Esophagus muscularis mucosa (tissue), 4 donors: ENCODE data around the gene ROBO1. TPM values are rescaled to one million over a fixed set of nuclear protein-coding genes. Genes with fewer than 3 reads are reported as not detected.

Experiments
- DNase-seq: peaks from one replicate; pipeline ENCODE4 v3.0.0-alpha.2; 2017; ENCODE audit errors: extremely low spot score
- H3K27ac ChIP-seq, 4 donors: fragments of 200-600 bp; sonication (generic); replicated peaks in 1 of 4; 1 replicate in 3 of 4; 2 replicates in 1 of 4; pipeline ENCODE4 v1.5.1; 2016 to 2019; ENCODE audit warnings: mild to moderate bottlenecking in 1 of 4
- H3K27me3 ChIP-seq, 4 donors: fragments of 200-600 bp; sonication (generic); one replicate each; pipeline versions ENCODE4 v1.5.1 to v1.6.0; 2016 to 2019
- H3K36me3 ChIP-seq, 4 donors: fragments of 200-600 bp; sonication (generic); one replicate each; pipeline ENCODE4 v1.5.1; 2016 to 2019
- H3K4me1 ChIP-seq, 4 donors: fragments of 200-600 bp; sonication (generic); one replicate each; pipeline ENCODE4 v1.5.1; 2016 to 2019
- H3K4me3 ChIP-seq, 4 donors: fragments of 200-600 bp; sonication (generic); 1 replicate in 2 of 4; 2 replicates in 2 of 4; pipeline ENCODE4 v1.5.1; 2016 to 2019; ENCODE audit warnings: mild to moderate bottlenecking in 4 of 4, moderate library complexity in 1 of 4
- H3K9me3 ChIP-seq, 4 donors: fragments of 200-600 bp; sonication (generic); 1 replicate in 3 of 4; 2 replicates in 1 of 4; pipeline ENCODE4 v1.5.1; 2016 to 2019
- EP300 ChIP-seq: sonication (generic); formaldehyde crosslinking; IDR thresholded peaks from one replicate; pipeline ENCODE4 v1.6.1; 2017; ENCODE audit warnings: antibody characterized with exemption
- POLR2A ChIP-seq: fragments of 450-650 bp; IDR thresholded peaks from one replicate; pipeline ENCODE4 v1.6.1; 2017; ENCODE audit warnings: antibody characterized with exemption, moderate library complexity, mild to moderate bottlenecking, low read depth
- POLR2AphosphoS5 ChIP-seq, 2 donors: sonication (generic); formaldehyde crosslinking; IDR thresholded peaks; one replicate each; pipeline ENCODE4 v1.6.1; 2017; ENCODE audit warnings: antibody characterized with exemption in 2 of 2
- WGBS: methylation state at CpG from one replicate; pipeline ENCODE4 v1.1.5; 2018; 5-methylcytosine and 5-hydroxymethylcytosine counted together
- intact Hi-C: fragments of 100-400 bp; cut with DNase I; formaldehyde crosslinking; loops from one replicate; pipeline ENCODE4 v1.15.1; 2023
- total RNA-seq, 4 donors: library from RNA; depleted of rRNA; stranded (reverse); fragments of >200 nt; gene quantifications; one replicate each; pipeline versions ENCODE4 v1.1.0 to v1.2.1, GENCODE V29; 2016
- TF ChIP-seq, protein P1 (sequence below), 3 experiments: fragments of 200-600 bp in 2 of 3; fragments of 450-650 bp in 1 of 3; sonication (generic) in 2 of 3; IDR thresholded peaks; one replicate each; pipeline ENCODE4 v1.5.1; 2017 to 2019; ENCODE audit warnings: antibody characterized with exemption in 3 of 3, mild to moderate bottlenecking in 2 of 3, moderate library complexity in 1 of 3

ROBO1 gene
- total RNA-seq, 4 donors from 2014 or later = 9.6 to 14.2 (median 12.6) TPM

DNA sequence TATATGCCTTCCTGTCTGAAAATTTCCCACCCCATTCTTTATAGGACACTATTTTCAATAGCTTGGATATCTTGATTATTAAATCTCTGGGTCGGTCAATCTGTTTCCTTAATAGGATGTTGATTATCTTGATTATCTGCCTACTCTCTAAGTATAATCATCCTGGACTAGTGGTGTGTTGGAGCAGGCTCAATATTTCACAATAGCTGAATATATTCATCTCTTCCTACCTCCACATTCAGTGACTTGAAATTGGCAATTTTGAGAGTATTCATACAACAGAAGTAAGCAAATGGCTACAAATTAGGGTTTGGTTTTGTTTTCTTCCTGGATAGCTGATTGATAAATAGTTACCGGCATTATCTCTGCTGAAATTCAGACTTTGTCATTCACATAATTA, 1162.6 kb downstream of the ROBO1 start:
- Histone ChIP-seq H3K9me3 (no peaks in the 10 kb centered on the region), H3K4me1 (no peaks in the 10 kb centered on the region), H3K27ac (no peak overlapping the region), H3K36me3 (peaks cover 0 to 6% (median 3%) of the 10 kb centered on the region in 4 donors), H3K4me3 (no peak overlapping the region), H3K27me3 (no peaks in the 10 kb centered on the region)
- intact Hi-C loops = no loop called here
- no peak for DNase-seq
- WGBS = 96% methylated on average over 2 of the region's 2 CpGs
- no peak for TF ChIP-seq EP300

DNA sequence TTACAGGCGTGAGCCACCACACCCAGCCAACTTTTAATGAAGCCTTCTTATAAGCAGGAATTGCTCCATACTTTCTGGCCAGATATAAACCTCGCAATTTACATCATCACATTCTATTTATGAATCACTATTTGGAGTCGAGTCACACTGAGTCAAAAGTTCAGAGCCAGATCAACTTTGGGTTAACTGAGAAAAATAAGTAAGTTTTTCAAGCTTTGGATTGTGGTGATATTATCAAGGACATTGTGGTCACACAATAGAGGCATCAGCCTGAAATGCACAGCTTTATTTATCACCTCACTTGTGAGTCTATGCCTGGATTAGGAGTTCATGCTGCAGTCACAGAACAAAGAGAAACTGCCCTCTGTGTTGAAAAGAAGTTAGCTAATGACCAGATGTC, 1163.5 kb downstream of the ROBO1 start:
- no peak for TF ChIP-seq POLR2A
- no peak for TF ChIP-seq EP300
- TF ChIP-seq, protein P1, sequence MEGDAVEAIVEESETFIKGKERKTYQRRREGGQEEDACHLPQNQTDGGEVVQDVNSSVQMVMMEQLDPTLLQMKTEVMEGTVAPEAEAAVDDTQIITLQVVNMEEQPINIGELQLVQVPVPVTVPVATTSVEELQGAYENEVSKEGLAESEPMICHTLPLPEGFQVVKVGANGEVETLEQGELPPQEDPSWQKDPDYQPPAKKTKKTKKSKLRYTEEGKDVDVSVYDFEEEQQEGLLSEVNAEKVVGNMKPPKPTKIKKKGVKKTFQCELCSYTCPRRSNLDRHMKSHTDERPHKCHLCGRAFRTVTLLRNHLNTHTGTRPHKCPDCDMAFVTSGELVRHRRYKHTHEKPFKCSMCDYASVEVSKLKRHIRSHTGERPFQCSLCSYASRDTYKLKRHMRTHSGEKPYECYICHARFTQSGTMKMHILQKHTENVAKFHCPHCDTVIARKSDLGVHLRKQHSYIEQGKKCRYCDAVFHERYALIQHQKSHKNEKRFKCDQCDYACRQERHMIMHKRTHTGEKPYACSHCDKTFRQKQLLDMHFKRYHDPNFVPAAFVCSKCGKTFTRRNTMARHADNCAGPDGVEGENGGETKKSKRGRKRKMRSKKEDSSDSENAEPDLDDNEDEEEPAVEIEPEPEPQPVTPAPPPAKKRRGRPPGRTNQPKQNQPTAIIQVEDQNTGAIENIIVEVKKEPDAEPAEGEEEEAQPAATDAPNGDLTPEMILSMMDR (IDR thresholded peaks at IDR 0.05) = no peak
- TF ChIP-seq POLR2AphosphoS5 (IDR thresholded peaks at IDR 0.05) = no peak
- 83% methylated on average over 3 of the region's 3 CpGs for WGBS
- DNase-seq = no peak
- Histone ChIP-seq H3K4me3 (no peak overlapping the region), H3K9me3 (no peaks in the 10 kb centered on the region), H3K36me3 (peaks cover 0 to 6% (median 3%) of the 10 kb centered on the region in 4 donors), H3K27me3 (no peaks in the 10 kb centered on the region), H3K4me1 (no peaks in the 10 kb centered on the region), H3K27ac (no peak overlapping the region)
- intact Hi-C loops = no loop called here

DNA sequence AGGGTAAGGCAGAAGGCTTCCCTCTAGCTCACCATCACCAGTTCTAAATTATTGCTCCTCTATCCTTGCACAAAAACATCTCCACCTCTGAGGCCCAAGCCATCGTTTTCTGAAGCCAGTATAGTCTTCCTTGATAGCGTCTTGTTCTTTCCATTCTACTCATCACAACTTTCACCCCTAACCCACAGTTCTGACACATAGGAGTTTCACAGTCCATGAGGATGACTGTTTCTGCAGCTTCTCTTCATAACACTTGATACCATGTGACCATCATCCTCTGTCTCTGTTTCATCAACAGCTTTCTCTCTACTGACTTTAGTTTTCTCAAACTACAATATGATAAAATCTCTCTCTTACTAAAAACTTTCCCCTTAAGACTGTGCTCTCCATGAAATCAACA, 1166.5 kb downstream of the ROBO1 start:
- DNase-seq = no peak
- Histone ChIP-seq H3K27me3 (no peaks in the 10 kb centered on the region), H3K36me3 (peaks cover 0 to 5% (median 3%) of the 10 kb centered on the region in 4 donors), H3K4me3 (no peak overlapping the region), H3K27ac (no peak overlapping the region), H3K9me3 (no peaks in the 10 kb centered on the region), H3K4me1 (no peaks in the 10 kb centered on the region)
- no peak for TF ChIP-seq POLR2AphosphoS5 (IDR thresholded peaks at IDR 0.05)
- TF ChIP-seq EP300 = no peak
- no peak for TF ChIP-seq POLR2A
- TF ChIP-seq, protein P1 (IDR thresholded peaks at IDR 0.05) = no peak
- intact Hi-C loops = no loop called here
- WGBS = 86% methylated on average over 2 of the region's 2 CpGs

DNA sequence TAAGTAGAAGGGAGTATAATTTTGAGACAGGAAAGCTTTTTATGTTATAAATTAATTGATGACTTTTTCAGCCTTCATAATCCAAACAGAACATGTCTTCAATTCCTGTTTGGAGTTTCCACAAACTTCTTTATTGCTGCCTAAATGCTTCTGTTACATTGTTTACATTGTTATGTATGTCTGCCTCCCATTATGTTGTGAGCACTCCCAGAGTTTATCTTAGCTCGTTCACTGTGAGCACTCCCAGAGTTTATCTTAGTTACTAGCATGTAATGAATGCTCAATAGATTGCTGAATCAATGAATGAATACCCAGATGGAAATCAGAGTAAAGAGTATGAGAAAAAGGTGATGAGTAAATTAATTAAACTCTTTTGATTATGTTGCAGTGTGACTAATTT, 1178.0 kb downstream of the ROBO1 start:
- Histone ChIP-seq H3K4me3 (no peak overlapping the region), H3K4me1 (no peaks in the 10 kb centered on the region), H3K9me3 (no peaks in the 10 kb centered on the region), H3K36me3 (no peaks in the 10 kb centered on the region), H3K27me3 (no peaks in the 10 kb centered on the region), H3K27ac (no peak overlapping the region)
- intact Hi-C loops = no loop called here
- 10% methylated on average over 1 of the region's 1 CpG for WGBS
- DNase-seq = no peak
- no peak for TF ChIP-seq POLR2A
- no peak for TF ChIP-seq EP300
- no peak for TF ChIP-seq POLR2AphosphoS5 (IDR thresholded peaks at IDR 0.05)
- TF ChIP-seq, protein P1 (IDR thresholded peaks at IDR 0.05) = no peak

DNA sequence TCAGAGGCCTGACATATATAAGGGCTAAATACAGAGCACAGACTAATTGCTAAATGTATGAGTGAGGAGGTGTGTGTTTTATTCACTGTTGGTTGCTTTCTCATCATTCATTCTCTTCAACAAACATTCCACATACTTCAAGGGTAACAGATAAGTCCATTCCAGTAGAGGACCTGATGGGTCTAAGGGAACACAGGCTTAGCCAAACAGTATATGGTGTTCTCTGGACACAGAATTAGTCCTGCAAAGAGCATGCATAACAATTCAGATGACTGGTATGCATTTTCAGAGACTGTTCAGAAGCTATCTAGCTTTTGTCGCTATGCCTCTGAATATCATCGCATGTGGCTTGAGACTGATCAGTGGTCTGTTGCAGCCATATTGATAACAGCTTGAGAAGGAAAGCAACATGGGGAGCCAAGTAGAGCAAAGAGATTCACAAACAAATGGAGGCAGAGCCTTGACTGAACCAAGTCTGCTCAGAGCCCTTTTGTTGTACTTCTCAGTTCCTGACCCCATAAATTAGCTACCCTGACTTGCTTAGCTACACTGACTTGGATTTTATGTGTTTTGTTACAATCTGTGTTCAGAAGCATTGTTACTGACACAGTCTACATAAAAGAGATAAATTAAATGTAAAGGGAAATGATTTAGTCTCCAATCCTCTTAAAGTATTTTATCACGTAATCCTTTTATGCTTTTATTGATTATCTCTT, 1178.7 kb downstream of the ROBO1 start:
- WGBS = 90% methylated on average over 3 of the region's 3 CpGs
- no peak for TF ChIP-seq POLR2A
- TF ChIP-seq POLR2AphosphoS5 (IDR thresholded peaks at IDR 0.05) = no peak
- no peak for TF ChIP-seq EP300
- TF ChIP-seq, protein P1 (IDR thresholded peaks at IDR 0.05) = no peak
- no peak for DNase-seq
- no peaks in the 10 kb centered on the region for H3K27me3 ChIP-seq
- intact Hi-C loops = no loop called here
- H3K4me3 ChIP-seq = no peak overlapping the region
- no peaks in the 10 kb centered on the region for H3K36me3 ChIP-seq
- no peaks in the 10 kb centered on the region for H3K4me1 ChIP-seq
- H3K27ac ChIP-seq = no peak overlapping the region
- no peaks in the 10 kb centered on the region for H3K9me3 ChIP-seq
